Measurements from ENCODE around the gene TPST2.
A peak's percentile ranks its signal among the peaks of the same experiment; 100 is the strongest.

TPST2 gene

DNA sequence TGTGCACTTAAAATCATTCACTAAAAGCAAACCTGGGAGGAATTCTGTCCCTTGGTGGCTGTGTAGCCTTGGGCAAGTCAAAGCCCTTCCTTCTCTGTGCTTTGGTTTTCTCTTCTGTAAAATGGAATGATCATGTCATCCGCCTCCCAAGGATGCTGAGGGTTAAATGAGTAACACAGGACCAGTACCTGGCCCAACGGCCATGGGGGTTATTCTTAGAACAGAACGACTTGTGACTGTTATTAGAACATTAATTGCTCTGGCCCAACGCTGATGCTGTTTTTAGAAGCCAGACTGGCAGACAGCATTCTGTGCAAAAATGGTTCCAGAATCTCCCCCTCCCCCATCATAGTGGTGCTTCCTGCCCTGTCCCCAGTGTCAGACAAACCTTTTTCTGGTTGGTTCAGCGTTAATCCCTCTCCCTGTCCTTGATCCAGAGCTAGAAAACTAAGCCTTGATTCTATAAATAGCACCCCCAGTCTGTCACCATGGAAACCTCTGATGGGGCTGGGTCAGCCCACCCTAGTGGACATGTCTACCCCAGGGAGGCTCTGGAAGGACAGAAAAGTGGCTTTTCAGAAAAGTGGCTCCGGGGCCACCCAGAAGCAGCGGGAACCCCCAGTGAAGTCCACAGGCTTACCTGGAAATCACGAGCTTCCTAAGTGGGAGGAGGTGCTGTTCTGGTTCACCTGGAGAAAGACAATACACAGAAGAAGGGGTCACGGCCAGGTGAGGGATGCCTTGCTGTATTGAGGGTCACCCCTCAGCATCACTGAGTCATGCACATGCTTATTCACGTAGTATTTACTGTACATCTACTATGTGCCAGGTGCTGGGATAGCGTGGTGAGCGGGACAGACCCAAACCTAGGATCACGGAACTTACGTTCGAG is 62.1 kb downstream of the TPST2 start:
- no peak for DNase-seq

DNA sequence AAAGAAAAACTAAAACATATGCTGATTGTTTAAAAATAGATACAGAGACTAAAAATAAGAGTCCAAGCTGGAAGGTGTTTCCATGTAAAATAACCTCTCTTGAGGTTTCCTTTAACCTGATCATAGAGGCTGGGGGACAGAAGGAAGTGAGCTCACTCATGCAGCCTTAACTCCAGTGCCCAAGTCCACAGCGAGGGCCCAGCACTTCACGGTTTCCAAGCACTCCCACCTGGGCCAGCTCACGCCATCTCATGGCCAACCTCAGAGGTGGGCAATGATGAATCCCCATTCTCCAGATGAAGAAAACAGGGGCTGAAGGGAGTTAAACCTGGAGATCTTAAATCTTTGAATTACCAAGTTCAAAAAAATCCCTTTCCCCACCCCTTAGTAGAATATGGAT is 62.8 kb downstream of the TPST2 start:
- DNase-seq = no peak

DNA sequence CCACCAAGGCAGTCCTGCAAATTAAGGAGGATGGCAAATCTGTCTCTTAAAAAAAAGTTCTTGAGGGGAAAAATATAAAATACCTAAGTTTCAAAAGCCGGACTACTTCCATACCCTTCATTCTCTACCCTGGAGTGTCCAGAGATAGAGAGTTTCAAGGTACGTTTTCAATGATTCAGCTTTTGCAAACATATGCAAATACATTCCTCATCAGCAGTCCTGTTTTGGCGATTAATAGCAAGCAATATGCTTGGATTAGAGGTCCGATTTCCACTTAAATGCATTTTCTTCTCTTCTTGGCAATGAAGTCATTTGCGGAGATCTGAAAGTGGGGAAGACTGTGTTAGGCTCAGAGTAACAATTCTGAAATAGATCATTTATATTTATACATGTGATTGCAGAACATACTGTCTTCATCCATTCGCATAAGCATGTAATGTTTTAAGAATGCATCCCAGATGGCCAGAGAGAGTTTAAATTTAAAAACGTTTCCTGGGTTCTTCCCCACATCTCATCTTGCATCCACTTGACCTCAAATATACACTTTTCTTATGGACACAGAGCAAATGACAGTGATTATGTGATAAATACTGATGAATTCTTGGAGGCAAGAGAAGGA is 63.9 kb downstream of the TPST2 start:
- DNase-seq = no peak

DNA sequence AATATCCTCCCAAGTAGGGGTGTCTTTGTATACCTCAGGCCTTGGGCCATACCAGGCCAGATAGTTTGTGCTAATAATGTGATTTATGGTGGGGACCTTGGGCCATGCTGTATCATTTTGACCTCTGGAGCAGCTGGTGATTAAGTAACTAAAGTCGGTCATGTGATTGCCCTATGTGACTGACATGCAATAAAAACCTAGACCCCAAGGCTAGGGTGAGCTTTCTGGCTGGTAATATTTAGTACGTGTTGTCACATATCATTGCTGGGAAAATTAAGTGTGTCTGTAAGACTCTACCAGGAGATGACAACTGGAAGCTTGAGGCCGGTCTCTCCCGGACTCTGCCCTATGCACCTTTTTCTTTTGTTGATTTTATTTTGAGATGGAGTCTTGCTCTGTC is 65.1 kb downstream of the TPST2 start:
- no peak for DNase-seq

DNA sequence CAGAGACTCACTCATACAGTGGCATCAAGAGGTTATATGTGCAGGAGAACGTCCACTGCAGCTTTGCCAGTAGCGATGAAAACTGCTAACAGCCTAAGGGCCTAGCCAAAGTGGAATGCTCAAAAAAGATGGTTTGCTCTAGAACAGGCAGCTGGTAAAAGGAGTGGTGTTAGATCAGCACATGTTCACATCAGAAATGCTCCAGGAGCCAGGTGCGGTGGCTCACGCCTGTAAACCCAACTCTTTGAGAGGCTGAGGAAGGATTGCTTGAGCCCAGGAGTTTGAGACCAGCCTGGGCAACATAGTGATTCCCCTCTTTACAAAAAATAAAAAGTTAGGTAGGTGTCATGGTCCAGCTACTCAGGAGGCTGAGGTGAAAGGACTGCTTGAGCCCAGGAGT is 67.3 kb downstream of the TPST2 start:
- no peak for DNase-seq

DNA sequence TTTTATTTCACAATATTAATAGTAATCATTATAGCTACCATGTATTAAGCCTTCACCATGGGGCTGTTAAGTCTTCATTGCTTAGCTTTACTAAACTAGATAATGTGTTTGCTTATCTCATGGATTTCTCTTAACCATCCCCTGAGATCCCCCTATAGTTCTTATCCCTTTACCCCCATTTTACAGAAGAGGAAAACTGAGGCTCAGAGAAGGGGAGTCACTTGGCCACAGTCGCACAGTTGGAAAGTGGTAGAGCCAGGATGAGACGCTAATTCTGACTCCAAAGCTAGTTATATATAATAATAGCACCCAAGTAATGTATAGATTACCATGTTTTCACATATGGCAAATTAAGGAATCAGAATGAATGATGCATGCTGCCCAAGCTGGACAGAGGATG is 67.9 kb downstream of the TPST2 start:
- no peak for DNase-seq

DNA sequence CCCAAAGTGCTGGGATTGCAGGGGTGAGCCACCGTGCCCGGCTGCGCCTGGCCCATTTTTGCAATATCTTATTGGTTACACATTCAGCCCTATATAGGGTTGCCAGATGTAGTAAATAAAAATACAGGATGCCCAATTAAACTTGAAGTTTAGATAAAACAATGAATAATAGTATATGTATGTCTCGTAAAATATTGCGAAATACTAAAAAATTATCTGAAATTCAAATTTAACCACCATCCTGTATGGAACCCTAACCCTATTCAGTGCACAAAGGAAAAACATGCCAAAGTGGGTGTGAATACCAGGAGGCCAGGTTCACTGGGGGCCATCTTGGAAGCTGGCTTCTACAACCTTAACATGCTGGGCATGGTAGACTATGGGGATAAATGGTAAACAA is 72.5 kb downstream of the TPST2 start:
- DNase-seq = no peak

DNA sequence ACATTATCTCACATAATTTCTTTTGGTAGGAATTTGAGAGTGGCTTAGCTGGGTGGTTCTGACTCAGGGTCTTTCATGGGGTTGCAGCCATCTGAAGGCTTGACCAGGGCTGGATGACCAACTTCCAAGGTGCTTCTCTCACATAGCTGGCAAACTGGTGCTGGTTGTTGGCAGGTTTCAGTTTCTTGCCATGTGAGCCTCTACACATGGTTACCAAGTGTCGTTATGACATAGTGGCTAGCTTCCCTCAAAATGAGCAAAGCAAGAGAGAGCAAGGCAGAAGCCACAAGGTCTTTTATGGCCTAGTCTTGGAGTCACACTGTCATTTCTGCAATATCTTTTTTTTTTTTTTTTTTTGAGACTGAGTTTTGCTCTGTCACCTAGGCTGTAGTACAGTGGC is 73.4 kb downstream of the TPST2 start:
- DNase-seq = no peak

DNA sequence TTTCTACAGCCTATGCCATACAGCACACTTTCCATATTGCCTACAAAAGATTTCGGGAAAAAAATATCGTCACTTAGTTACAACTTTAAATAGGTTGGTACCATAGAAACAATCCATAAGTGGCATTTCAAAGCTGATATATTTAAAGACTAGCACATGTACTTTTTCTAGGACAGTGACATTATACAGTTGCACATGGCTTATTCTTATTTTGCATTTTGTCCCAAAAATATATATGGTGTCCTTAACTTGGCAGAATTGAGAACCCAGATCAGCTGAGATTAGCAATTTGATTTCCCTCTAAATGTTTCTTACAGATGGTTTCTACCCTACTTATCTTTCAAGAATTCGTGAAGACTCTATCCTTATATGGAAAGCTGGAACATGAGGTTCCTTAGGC is 74.0 kb downstream of the TPST2 start:
- no peak for DNase-seq

DNA sequence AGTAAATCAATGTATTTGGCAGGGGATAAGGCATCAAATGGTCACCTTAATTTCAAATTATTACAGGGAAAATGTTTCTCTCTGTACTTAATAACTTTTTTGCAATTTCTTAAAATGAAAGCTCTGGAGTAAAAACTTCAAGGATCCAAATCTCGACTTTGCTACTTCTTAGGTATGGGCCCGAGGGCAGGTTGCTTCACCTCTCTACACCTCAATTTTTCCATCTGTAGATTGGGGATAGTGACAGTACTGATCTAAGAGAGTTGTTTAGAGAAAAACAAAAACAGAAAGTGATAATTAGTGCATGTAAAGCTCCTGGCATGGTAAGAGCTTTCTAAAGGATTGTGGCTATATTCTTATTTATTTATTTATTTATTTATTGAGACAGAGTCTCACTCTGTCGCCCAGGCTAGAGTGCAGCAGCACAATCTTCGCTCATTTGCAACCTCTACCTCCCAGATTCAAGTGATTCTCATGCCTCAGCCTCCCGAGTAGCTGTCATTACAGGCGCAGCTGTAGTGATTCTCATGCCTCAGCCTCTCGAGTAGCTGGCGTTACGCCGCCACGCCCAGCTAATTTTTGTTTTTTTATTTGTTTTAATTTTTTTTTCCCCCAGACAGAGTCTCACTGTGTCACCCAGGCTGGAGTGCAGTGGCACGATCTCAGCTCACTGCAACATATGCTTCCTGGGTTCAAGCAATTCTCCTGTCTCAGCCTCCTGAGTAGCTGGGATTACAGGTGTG is 75.3 kb downstream of the TPST2 start:
- DNase-seq = no peak

DNA sequence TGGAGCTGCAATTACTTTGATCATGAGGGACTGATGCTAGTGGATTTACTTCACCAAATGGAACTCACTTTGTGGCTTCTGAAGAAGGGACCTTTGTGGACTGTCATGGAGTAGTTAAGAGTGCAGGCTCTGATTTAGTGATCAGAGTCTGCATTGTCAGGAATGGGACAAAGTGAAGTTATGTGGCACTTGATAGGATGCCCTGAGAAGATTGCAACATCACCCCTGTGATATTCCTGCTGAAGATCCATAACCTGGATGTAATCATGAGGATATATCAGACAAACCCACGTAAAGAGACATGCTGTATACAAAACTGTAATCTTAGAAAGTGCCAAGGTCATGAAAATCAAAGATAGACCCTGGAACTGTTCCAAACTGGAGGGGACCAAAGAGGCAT is 76.1 kb downstream of the TPST2 start:
- DNase-seq = no peak

DNA sequence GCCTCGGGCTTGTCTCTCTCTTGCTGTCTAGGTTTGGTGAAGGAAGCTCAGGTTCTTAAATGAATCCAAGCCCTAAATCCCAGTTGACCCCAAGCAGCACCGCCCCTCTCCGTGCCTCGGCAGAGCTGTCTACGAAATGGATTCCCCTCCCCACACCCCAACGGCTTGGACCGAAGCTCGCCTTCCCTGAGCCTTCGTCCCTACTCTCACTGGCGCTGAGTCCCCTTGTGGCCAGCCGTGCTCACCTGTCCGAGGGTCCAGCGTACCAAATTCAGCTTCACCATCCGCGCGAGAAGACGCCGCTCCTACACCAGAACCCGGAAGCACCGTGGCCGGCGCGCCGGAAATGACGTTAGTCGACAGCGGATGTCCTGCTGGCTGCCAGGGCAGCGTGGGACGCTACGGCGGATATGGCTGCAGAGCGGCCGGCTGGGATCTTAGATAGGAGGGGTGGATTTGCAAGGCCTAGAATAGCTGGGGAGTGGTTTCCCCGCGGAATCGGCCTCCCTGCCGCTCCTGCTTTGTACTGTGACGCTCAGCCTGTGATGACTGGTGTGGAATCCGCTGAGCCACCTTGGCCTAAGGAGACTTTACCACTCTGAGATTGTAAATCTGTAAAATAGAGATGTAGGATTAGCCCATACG is 77.7 kb downstream of the TPST2 start, which contains the start of gene TFIP11:
TFIP11 (minus strand) TSS at position 325 of the 645 bp plus-strand sequence. CDS start 2,201 bp downstream, outside the sequence.
- DNase-seq = peak; percentile 86

DNA sequence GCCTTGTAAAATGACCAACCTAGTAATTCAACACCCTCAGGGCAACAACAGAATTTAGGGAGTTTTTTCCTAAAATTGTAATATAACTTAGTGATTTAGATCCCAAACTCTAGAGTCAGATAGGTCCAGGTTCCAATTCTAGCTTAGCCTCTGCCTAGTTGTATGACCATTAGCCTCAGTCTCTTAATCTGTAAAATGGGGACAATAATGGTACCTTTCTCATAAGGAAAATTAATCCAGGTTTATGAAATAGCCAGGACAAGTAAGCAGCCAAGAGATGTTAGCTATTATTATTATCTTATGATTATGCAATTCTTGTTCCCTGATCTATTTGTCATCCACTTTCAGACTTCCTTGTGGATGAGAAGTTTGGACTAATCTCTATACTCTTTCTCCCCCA is 81.8 kb downstream of the TPST2 start:
- no peak for DNase-seq

DNA sequence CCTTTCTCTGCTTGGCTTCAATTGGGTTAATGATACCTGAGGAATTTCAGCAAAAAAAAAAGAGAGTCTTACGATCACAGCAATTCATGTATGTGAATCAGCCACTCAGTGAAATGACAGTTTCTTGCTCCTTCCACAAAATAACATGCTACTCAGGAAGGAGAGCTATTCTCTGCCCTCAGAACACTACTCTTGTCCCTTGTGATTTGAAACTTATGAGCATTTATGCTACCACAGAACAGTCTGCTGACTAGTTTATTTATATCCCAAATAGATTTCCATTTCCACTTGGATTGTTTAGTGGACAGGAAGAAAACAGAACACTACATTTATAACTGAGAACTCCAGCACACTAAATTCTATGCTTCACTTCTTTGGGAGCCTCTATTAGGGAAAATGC is 86.2 kb downstream of the TPST2 start:
- no peak for DNase-seq

DNA sequence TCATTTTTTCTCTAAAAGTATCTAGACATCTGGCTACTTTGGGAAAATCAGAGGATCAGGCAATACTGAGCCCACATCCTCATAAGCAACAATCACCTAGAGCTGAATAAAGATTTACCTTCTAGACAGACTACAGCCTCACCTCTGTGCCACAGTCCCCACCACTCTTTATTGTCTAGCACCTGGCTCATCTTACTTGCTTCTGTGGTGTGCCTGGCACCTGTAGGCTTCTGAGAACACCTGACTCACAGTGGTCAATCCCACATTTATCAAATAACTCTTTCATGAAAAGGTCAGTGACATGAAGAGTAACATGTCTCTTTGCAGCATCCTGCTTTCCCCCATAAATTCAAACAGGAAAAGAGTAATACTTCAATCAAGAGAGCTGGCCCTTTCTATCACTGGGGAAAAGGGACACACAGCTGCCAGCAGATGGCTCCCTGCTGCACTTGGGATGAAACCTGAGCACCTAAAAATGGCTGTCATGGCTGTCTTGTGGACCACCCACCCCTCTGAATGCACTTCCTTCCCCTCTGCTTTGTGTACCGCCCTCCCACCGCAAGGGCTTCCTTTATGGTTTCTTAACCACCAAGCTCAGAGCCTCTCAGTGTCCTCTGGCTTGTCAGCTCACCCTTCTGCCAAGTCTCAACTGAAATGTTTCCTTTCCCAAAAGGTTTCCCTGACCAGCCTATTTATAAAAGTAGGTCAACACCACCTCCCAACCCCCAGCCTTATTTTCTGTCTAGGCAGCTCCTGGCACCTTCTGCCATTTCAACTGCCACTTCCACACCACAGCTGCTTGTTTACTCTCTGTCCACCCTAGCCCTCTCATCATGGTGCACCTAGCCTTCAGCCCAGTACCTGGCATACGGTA is 87.0 kb downstream of the TPST2 start:
- no peak for DNase-seq

DNA sequence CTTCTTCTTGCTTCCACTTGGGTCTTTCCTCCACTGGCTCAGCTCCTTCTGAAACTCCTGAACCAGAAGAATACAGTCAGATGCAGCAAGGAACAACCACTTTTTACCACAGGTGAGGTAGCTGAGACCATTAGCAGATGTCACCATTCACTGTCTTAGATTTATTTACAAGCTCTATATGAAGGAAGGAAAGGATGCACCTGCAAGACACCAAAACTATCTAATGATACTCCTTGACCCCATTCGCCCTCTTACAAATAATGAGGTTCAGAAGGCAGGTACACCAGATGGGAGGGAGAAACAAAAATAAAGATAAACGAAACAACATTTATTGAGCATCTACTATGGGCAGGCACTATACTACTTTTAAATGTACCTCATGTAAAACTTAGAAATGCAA is 87.9 kb downstream of the TPST2 start:
- DNase-seq = no peak

DNA sequence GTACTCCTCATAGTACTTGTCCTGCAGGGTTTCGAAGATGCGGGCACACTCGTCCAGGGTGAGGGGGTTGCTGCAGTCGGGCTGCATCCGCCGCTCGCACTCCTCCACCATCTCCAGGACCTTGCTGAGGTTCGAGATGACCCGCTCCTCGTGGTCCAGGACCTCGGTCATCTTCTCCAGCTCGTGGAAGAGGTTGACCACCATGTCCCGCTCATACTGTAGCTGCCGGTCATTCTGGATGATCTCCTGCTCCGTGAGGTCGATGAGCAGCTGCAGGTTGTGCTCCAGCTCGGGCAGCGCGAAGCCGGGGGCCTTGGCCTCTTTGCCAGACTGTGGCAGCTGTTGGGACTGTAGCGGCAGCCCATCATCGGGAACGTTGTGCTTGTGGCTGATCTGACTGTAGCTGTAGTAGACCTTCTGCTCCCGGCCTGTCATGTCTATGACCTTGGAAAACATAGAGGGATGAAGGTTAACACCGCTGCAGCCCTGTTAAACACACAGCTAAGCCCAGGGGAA is 90.7 kb downstream of the TPST2 start:
- DNase-seq = no peak

DNA sequence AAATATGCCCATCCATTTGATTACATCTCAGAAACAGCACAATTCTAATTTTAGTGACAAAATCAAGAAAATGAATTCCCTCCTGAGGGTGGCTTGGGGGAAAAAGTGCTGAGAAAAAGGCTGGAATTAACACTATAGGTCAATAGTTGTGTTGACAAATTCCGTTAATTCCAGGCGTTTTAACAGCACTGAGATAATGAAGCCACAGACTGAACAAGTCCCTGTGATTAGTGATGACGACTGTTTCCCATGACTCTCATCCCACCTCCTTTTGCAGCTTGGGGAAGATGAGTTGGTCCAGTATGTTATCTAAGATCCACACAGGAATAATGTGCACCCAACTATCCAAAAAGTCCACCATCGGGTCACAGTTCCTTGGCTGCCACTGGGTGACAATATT is 93.5 kb downstream of the TPST2 start:
- no peak for DNase-seq

DNA sequence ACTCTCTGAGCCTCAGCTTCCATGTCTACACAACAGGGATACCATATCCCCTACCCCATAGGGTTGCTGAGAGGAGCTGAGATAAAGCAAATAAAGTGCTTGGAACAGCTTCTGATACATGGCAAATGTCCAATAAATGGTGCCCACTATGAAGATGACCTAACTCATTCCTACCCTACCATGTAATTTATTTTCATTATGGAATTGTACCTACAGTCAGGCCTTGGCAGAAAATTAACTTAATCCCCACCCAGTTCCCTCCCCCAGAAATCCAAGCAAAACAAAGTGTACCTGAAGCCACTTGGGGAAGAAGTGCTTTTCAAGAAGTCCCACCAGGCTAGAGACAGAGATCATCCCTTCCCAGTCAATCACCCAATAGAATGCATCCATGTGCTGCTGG is 95.4 kb downstream of the TPST2 start:
- no peak for DNase-seq

DNA sequence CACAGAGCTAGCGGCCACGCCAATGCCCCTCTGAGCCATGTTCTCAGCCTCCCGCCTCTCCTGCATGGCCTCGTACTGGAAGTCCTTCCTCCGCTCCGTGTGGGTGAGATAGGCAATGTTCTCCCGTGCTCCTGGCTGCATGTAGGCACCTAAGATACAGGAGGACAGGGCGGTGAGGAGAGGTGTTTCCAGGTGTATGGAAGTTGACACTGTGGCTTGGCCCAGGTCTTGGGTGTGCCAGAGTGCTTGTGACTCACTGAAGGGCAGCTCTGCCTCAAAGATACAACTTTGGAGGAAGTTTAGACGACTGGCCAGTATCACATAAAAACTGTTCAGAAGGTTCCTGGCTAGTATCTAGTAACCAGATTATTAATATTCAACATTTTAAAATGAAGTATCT is 97.7 kb downstream of the TPST2 start:
- no peak for DNase-seq

DNA sequence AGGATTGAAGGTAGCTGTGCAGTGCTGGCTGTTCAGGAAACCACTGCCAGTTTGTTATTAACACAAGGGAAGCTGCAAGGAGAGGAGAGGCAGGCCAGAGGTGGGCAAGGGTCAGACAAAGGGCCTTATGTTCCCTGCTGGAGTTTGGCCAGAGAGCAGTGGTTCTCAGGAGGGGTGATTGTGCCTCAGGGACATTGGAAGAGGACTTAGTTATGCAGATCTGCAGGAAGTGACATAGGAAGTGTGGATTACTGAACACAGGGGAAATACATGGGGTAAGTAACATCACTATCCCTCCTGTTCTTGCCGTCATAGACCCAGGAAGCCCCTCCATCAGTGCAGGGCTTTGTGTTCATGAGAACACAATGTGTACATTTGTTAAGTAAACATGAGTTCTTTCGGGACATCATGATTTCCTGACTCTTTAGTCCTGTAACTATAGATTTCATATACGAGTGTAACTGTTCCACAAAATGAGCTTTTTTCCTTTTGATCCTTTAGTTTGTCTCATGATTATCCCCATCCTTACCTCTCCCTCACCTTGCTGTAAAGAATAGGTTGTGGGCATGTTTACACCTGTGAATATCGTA is 100.4 kb downstream of the TPST2 start:
- DNase-seq = no peak

DNA sequence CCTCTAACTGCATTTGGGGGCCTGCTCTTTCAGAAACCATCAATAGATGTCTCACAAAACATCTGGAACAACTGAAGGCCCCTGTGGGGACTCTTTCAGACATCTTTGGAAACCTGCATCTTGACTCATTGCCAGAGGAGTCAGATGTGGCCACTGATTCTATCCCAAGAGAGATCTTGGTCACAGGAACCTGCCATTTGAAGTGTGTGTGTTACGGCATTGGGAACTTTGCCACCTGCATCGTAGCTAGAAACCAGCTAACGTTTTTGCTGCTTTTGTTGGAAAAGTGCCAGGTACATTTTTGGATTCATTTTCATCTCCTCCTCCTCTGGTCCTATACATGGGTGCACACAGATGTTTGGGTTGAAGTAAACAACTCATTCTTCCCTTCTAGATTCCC is 101.9 kb downstream of the TPST2 start:
- DNase-seq = no peak
